ENCODE results near the gene EPHB4. TPM values are rescaled to one million over a fixed set of nuclear protein-coding genes. Genes with fewer than 3 reads are reported as not detected.

EPHB4 gene
- total and polyA plus RNA-seq, 10 of the 15 experiments (the other 5 are each of a cell fraction or from before 2014, with no cell fraction given), result 0.32 to 0.85 (median 0.48) TPM; not detected in 4

- TF ChIP-seq RAD51 (IDR thresholded peaks at IDR 0.05) (peak; percentile 93), IRF4 (IDR thresholded peaks at IDR 0.05; ENCODE audit: low read depth, low read length) (no peak)
Observed at GRCh38 chr7:100867040-100867775, 39.9 kb upstream of the EPHB4 start, which contains the start of gene TRIP6 (continued).

- H3K27ac ChIP-seq (ENCODE audit: control insufficient read depth, insufficient read depth), result peak overlapping the region; percentile 92
- H4K20me1 ChIP-seq (ENCODE audit: control insufficient read depth, insufficient read depth), result no peaks in the 10 kb centered on the region
- ATAC-seq (no peak), FAIRE-seq (no peak), DNase-seq (ENCODE audit: low read depth, low spot score) (no peak)
- TF ChIP-seq ATF3 (IDR thresholded peaks at IDR 0.05; ENCODE audit: borderline replicate concordance, extremely low read depth, low read depth, low read length), result no peak
- TF ChIP-seq POLR2A (IDR thresholded peaks at IDR 0.05; ENCODE audit: low read depth, low read length), result peak; percentile 20; the same call in 1 of the 2 replicates
- SMC1A ChIA-PET (ENCODE audit: uncharacterized antibody, unreplicated experiment), result interaction anchor here (1.0 kb wide), 1 partner anchor 8 kb away, joined by 3 read pairs; the partner anchor contains the start of gene SRRT
- POLR2A ChIA-PET, result interaction anchor here (0.7 to 0.8 kb wide), 3 partner anchors 23 to 260 kb away, joined by 3 to 4 read pairs (median 3); partner anchors contain the start of genes MOSPD3, SERPINE1 and UFSP1
- 33% methylated on average over 5 of the region's 5 CpGs for WGBS (ENCODE audit: insufficient coverage, insufficient replicate concordance, low lambda C conversion rate, missing lambda C conversion rate)
- RAD21 ChIA-PET (ENCODE audit: unreplicated experiment), result interaction anchor here (0.9 to 1.3 kb wide), 2 partner anchors 10 to 23 kb away, joined by 3 read pairs; partner anchors contain the start of gene UFSP1
- in situ Hi-C loops (cut with MboI) (no loop called here), intact Hi-C loops (cut with micrococcal nuclease; ENCODE audit: unreplicated experiment) (no loop called here)
- H3K36me3 ChIP-seq (ENCODE audit: control insufficient read depth in 2 of 2, insufficient read depth in 2 of 2, low read length in 1 of 2), result peaks cover 0 to 2% of the 10 kb centered on the region in 2 experiments; a peak in 3 of 4 replicates
- CTCF ChIA-PET, result interaction anchor here (1.1 to 1.3 kb wide), 2 partner anchors 14 to 66 kb away, joined by 3 read pairs; partner anchors contain the start of gene SLC12A9
- peak overlapping the region; percentile 95 for H3K9ac ChIP-seq (ENCODE audit: control insufficient read depth, insufficient read depth, low read length)
- peak overlapping the region; percentile 94; the same call in 1 of the 2 replicates for H3K4me3 ChIP-seq
- H3K79me2 ChIP-seq (ENCODE audit: control insufficient read depth, insufficient read depth, low read length), result peaks cover 22% of the 10 kb centered on the region
- H2AFZ ChIP-seq (ENCODE audit: control insufficient read depth, low read depth, low read length), result peak overlapping the region; percentile 35; the same call in 1 of the 2 replicates
- H3K4me2 ChIP-seq (ENCODE audit: control insufficient read depth, insufficient read depth), result peak overlapping the region; percentile 72
- H3K27me3 ChIP-seq (replicated peaks in 1 of 2; ENCODE audit: control insufficient read depth in 2 of 2, insufficient read depth in 2 of 2, low read length in 1 of 2), result no peaks in the 10 kb centered on the region
- H3K4me1 ChIP-seq (ENCODE audit: control insufficient read depth, insufficient read depth, low read length), result peaks cover 4% of the 10 kb centered on the region
- no TSS peak for BruUV-seq (replicated peaks)
- H3K9me3 ChIP-seq (replicated peaks; ENCODE audit: control insufficient read depth, insufficient read depth, low read length), result no peaks in the 10 kb centered on the region
Observed at GRCh38 chr7:100866729-100867039, 39.4 kb upstream of the EPHB4 start.
